D721Med (cell line): Measurements from ENCODE around the gene WARS2.

Experiments
- DNase-seq: peaks from one replicate; pipeline ENCODE4 v3.0.0; 2011; ENCODE audit warnings: low spot score; ENCODE audit not compliant: insufficient read length
- FAIRE-seq: peaks from 2 replicates; lab custom pipeline; 2011; peaks lifted over from hg19 to GRCh38; lab: Jason Lieb, UNC
- CTCF ChIP-seq: IDR thresholded peaks from 2 replicates; pipeline ENCODE4 v1.5.1; 2012; ENCODE audit warnings: mild to moderate bottlenecking, control low read depth; ENCODE audit not compliant: insufficient read depth; ENCODE audit errors: missing control alignments

WARS2 gene

GRCh38 chr1:119012383-119012782 is 128.1 kb downstream of the WARS2 start:
- no peak for DNase-seq
- no peak for FAIRE-seq
- no peak for TF ChIP-seq CTCF

- no peak for DNase-seq
- TF ChIP-seq CTCF = no peak
- no peak for FAIRE-seq
Measured at GRCh38 chr1:119011706-119012105, 128.7 kb downstream of the WARS2 start.

GRCh38 chr1:119011116-119011515 is 129.3 kb downstream of the WARS2 start:
- DNase-seq = no peak
- no peak for TF ChIP-seq CTCF
- FAIRE-seq = no peak

- TF ChIP-seq CTCF = no peak
- no peak for FAIRE-seq
- DNase-seq = no peak
Measured at GRCh38 chr1:119010201-119010600, 130.3 kb downstream of the WARS2 start.

GRCh38 chr1:119009312-119009655 is 131.2 kb downstream of the WARS2 start:
- FAIRE-seq (no peak), DNase-seq (no peak)
- TF ChIP-seq CTCF = no peak

GRCh38 chr1:119008483-119009311 is 131.8 kb downstream of the WARS2 start:
- peak; percentile 54 for TF ChIP-seq CTCF
- DNase-seq (no peak), FAIRE-seq (no peak)
